ENCODE measurements around the gene PAXIP1.
"Not testable (repeated sequence)": the region's sequence is repeated elsewhere in the genome, so short reads cannot be mapped to it uniquely, and the experiment has no call there.

The PAXIP1 gene, protein sequence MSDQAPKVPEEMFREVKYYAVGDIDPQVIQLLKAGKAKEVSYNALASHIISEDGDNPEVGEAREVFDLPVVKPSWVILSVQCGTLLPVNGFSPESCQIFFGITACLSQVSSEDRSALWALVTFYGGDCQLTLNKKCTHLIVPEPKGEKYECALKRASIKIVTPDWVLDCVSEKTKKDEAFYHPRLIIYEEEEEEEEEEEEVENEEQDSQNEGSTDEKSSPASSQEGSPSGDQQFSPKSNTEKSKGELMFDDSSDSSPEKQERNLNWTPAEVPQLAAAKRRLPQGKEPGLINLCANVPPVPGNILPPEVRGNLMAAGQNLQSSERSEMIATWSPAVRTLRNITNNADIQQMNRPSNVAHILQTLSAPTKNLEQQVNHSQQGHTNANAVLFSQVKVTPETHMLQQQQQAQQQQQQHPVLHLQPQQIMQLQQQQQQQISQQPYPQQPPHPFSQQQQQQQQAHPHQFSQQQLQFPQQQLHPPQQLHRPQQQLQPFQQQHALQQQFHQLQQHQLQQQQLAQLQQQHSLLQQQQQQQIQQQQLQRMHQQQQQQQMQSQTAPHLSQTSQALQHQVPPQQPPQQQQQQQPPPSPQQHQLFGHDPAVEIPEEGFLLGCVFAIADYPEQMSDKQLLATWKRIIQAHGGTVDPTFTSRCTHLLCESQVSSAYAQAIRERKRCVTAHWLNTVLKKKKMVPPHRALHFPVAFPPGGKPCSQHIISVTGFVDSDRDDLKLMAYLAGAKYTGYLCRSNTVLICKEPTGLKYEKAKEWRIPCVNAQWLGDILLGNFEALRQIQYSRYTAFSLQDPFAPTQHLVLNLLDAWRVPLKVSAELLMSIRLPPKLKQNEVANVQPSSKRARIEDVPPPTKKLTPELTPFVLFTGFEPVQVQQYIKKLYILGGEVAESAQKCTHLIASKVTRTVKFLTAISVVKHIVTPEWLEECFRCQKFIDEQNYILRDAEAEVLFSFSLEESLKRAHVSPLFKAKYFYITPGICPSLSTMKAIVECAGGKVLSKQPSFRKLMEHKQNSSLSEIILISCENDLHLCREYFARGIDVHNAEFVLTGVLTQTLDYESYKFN

GRCh38 chr7:155003092-155003375 lies at the start of gene PAXIP1:
PAXIP1 (minus strand) TSS chr7:155003124; CDS start chr7:155002929, 195 bp downstream.
- peak; percentile 29 for DNase-seq

DNA sequence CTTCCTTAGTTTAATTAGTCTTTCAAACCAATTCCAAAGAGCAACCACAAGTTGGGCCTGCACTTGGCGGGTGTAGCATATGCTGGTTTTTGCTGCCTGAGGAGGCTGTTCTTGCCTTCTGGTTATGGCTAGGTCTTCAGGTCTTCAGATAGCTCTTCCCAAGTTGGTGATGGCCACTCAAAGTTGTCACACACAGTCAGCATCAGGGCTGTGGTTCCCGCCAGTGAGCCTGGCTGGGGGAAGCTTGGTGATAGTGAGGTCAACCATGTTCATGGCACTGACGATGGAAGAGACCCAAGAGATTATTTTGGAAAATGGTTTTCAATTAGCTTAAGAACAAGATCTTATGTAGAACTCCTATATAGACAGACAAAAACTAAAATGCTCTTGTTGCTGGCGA lies 48.4 kb upstream of the PAXIP1 start:
- DNase-seq = no peak

GRCh38 chr7:155048006-155048405 lies 45.1 kb upstream of the PAXIP1 start:
- DNase-seq = no peak

DNA sequence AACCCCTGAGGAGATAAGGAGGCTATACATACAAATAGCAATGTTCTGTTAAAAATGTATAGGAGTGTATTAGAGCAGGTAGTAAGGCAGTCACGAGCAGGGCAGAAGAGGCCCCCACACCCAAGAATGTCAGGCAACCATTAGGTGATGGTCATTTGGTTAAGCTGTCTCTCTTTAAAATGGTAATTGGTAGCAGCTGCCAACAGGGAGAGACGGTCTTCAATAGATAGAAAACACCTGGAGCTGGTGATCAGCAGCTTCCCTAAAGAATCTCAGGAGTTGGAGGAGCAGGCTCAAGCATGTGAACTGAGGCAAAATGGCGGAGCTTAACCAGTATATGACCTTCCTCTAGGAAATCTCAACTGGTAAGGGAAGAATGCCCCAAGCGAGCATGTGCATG lies 40.8 kb upstream of the PAXIP1 start:
- no peak for DNase-seq

DNA sequence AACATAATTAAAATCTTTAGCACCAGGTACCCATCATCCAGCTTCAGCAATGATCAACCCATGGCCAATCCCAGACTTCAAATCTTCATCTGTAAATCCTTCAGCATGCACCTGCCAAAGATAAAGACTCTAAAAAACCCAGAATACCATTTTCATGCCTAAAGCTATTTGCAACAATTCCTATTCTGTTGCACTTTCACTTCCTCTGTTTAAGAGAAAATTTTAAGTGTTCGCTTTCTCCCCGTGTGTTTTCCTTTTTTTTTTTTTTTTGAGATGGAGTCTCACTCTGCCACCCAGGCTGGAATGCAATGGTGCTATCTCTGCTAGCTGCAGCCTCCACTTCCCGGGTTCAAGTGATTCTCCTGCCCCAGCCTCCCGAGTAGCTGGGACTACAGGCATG lies 35.4 kb upstream of the PAXIP1 start:
- DNase-seq = peak; percentile 1

GRCh38 chr7:155034495-155034894 lies 31.6 kb upstream of the PAXIP1 start:
- not testable (repeated sequence) for DNase-seq

- DNase-seq = no peak
These were observed 30.1 kb upstream of the PAXIP1 start for GRCh38 chr7:155032978-155033377.

DNA sequence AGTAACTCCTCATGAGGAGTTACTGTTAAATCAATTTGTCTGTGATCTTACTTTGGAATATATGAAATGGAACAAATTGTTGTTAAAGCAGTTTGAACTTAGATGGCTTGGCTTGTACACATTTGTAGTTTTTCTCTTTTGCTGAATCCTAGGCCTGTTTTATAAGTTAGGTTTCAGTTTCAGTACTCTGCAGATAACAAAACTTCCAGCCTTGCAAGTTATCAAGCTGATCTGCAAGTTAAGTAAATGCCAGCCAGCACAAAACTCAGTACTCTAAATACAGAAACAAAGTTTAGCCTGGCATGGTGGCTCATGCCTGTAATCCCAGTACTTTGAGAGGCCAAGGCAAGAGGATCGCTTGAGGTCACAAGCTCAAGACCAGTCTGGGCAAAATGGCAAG lies 25.0 kb upstream of the PAXIP1 start:
- no peak for DNase-seq

GRCh38 chr7:155021699-155022145 lies 18.8 kb upstream of the PAXIP1 start:
- DNase-seq = no peak

DNA sequence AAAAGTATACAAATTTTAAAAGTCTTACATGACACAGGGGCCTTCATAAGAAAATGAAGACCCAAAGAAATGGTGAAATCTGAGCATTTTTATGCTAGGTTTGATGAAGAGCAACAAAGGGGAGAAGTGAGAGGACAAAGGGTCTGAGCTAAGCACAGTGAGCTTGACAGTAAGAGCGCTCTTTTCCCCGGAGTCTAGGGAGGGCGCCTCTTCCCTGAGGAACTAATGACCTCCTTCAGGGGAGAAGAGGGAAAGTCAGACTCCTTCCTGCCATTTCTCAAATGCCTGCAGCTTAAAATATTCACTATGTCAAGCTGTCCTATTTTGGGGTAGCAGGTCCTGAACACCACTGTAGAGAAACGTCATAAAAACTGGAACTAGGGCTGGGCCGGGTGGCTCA lies 18.1 kb upstream of the PAXIP1 start:
- no peak for DNase-seq

DNA sequence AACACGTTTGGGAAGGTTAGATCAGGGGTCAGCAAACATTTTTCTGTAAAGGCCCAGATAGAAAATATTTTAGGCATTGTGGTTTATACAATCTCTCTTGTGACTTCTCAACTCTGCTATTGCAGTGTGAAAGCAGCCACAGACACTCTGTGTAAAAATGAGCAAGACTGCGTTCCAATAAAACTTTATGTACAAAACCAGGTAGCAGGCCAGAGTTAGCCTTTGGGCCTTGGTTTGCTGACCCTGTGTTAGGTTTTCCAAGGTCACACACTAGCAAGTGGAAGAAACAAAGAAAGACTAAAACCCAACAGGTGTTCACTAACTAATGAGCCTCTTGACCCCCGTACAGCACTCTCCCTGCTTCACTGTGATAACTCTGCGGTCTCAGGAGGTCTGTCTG lies 14.9 kb upstream of the PAXIP1 start:
- no peak for DNase-seq

DNA sequence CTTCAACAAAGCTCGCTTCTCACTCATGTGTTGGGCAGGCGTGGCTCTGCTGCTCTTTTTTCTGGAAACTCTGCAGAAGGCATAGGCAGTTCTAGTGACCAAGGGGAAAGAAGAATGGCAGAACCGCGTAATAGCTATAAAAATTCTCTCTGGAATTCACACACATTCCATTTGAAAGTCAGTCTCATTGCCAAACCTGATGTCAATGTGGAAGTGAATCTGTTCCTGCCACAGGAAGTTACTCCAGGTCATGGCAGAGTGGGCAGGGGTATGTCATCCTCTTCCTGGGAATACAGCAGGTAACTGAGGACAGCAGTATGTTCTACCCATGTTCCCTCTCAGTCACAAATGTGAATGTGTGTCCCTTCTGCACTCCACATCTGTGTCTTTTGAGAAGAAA lies 8.2 kb upstream of the PAXIP1 start:
- DNase-seq = no peak

- no peak for DNase-seq
These were observed 6.7 kb upstream of the PAXIP1 start for GRCh38 chr7:155009570-155010157.

- peak; percentile 28 for DNase-seq
These were observed 5.0 kb upstream of the PAXIP1 start for GRCh38 chr7:155007947-155008346.

DNA sequence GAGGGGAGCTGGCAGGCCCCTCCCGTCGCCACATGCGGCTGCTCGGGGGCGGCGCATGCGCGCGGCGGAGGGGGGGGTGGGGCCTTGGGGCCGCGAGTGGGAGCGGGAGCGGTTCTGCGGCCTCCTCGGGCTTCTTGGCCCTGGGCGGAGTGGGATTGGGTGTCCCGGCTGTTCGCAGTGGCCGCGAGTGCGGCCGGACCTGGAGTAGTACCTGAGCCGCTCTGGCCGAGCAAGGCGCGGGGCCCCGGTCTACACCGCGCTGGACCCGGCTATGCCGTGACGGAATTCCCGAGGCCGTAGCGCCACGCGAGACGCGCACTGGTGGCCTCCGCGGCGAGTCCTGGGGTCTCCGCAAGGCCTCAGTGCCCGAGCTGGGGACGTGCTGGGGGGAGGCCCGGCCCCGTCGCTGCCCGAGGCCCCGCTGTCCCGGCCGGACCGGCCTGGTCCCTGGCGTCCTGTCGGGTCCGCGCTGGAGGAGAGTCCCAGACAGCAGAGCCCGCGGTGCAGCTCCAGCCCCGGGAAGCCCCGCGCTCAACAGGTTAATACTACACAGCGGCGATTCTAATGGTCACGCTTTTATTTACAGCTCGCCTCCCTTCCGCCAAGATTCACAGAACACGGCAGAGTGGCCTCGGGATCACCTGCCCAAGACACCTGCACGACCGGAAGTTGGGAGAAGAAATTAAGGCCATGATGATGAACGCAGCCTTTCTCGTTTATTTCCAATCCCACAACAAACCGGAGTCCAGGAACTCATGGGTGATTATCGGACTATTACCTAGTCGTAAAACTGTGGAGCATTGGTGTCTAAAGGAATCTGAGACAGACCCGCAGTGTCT lies 671 bp upstream of the PAXIP1 start:
- peak; percentile 88 for DNase-seq

- peak; percentile 44 for DNase-seq
These were observed 373 bp downstream of the PAXIP1 start for GRCh38 chr7:155002411-155003091.

GRCh38 chr7:155001756-155002410 lies 1.0 kb downstream of the PAXIP1 start:
- no peak for DNase-seq

DNA sequence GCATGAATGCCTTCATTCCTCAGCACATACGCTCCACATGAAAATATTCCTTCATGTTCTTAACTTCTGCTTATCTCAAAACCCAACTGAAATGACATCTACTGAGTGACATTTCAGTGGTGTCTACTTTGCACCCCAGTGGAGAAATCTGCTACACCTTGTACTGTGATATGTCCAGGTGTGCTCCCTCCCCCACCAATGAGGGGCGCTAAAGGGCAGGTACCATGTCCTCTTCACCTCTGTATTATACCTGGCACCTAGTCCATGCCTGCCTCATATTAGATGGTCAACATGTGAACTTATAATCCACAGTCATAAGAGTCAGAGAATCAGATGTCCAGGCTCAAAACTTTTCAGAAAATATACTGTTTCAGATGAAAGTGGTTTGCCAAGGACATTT lies 2.1 kb downstream of the PAXIP1 start:
- DNase-seq = no peak

DNA sequence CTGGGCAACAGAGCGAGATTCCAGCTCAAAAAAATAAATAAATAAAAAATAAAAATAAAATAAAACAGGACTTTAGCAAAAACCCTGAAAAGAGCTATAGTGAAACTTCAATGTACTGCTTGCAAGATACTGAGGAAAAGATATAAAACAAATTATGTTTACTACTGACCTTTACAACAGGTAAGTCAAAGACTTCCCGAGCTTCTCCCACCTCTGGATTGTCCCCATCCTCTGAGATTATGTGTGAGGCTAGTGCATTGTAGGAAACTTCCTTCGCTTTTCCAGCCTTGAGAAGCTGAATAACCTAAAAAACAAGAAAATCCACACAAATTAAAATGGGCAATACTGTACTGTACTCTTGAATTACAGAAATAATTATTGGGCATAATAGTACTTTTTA lies 4.4 kb downstream of the PAXIP1 start:
- no peak for DNase-seq

DNA sequence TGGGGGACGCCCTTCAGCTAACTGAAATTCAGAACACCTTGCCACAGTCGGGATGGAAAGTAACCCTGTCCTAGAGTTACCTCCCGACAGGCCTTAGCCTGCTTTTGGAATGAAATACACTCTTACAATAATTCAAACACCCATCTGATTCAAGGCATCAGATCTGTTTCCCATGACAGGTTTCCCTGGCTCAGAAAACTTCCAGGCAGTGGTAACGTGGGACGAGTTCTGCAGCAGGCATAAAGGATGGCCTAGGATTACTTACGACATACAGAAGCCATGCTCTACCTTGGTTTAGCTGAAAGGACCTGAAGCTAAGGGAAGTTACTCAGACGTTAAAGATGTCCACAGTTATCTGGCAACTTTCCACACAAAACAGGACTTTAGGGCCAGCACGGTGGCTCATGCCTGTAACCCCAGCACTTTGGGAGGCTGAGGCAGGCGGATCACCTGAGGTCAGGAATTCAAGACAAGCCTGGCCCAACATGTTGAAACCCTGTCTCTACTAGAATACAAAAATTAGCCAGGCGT lies 5.0 kb downstream of the PAXIP1 start:
- DNase-seq = no peak

- DNase-seq = no peak
These were observed 6.2 kb downstream of the PAXIP1 start for GRCh38 chr7:154996756-154997155.

All from inflammatory macrophage treated with lipopolysaccharide for 4 hours (primary cell).